H9 (cell line): ENCODE data around the gene EPC1. TPM values are rescaled to one million over a fixed set of nuclear protein-coding genes. Genes with fewer than 3 reads are reported as not detected.

Experiments
- DNase-seq: peaks from one replicate; pipeline ENCODE4 v3.0.0-alpha.2; 2017
- H2AFZ ChIP-seq: one replicate; pipeline ENCODE4 v1.6.1; 2013; ENCODE audit warnings: mild to moderate bottlenecking, low read length, control low read depth, moderate library complexity
- H2AK5ac ChIP-seq: 2 replicates; pipeline ENCODE4 v1.6.1; 2013; ENCODE audit warnings: low read length, control low read depth, mixed read lengths; ENCODE audit not compliant: insufficient read length
- H2BK120ac ChIP-seq: one replicate; pipeline ENCODE4 v1.6.1; 2013; ENCODE audit warnings: low read depth, mild to moderate bottlenecking, low read length, control low read depth, inconsistent platforms; ENCODE audit not compliant: poor library complexity, severe bottlenecking
- H2BK12ac ChIP-seq: 2 replicates; pipeline ENCODE4 v1.6.1; 2013; ENCODE audit warnings: low read length, control low read depth, mixed read lengths, low read depth; ENCODE audit not compliant: insufficient read length
- H2BK15ac ChIP-seq: 2 replicates; pipeline ENCODE4 v1.6.1; 2013; ENCODE audit warnings: low read depth, low read length, control low read depth
- H2BK20ac ChIP-seq: one replicate; pipeline ENCODE4 v1.6.1; 2013; ENCODE audit warnings: low read depth, mild to moderate bottlenecking, low read length, control low read depth, inconsistent platforms; ENCODE audit not compliant: poor library complexity, severe bottlenecking
- H2BK5ac ChIP-seq: 2 replicates; pipeline ENCODE4 v1.6.1; 2013; ENCODE audit warnings: low read length, control low read depth, mixed read lengths; ENCODE audit not compliant: insufficient read length
- H3K14ac ChIP-seq: 2 replicates; pipeline ENCODE4 v1.6.1; 2013; ENCODE audit warnings: low read length, control low read depth; ENCODE audit not compliant: insufficient read depth
- H3K18ac ChIP-seq: 2 replicates; pipeline ENCODE4 v1.6.1; 2013; ENCODE audit warnings: low read depth, mild to moderate bottlenecking, mixed read lengths, low read length, control low read depth; ENCODE audit not compliant: insufficient read length
- H3K23ac ChIP-seq: 2 replicates; pipeline ENCODE4 v1.6.1; 2013; ENCODE audit warnings: low read length, control low read depth, mixed read lengths, low read depth; ENCODE audit not compliant: insufficient read length
- H3K23me2 ChIP-seq: 2 replicates; pipeline ENCODE4 v1.6.1; 2013; ENCODE audit warnings: low read depth, mild to moderate bottlenecking, mixed read lengths, low read length, control low read depth; ENCODE audit not compliant: insufficient read length, poor library complexity, severe bottlenecking
- H3K27ac ChIP-seq: 2 replicates; pipeline ENCODE4 v1.5.1; 2013; ENCODE audit warnings: low read length, control low read depth, mixed read lengths, low read depth; ENCODE audit not compliant: insufficient read length
- H3K27me3 ChIP-seq: 2 replicates; pipeline ENCODE4 v1.6.1; 2013; ENCODE audit warnings: low read length, control low read depth, inconsistent platforms; ENCODE audit not compliant: insufficient read depth
- H3K4ac ChIP-seq: 2 replicates; pipeline ENCODE4 v1.6.1; 2013; ENCODE audit warnings: low read depth, mild to moderate bottlenecking, control low read depth, inconsistent platforms, low read length, moderate library complexity
- H3K4me1 ChIP-seq: 2 replicates; pipeline ENCODE4 v1.6.1; 2013; ENCODE audit warnings: low read length, control low read depth, inconsistent platforms; ENCODE audit not compliant: insufficient read depth
- H3K4me2 ChIP-seq: 2 replicates; pipeline ENCODE4 v1.6.1; 2013; ENCODE audit warnings: low read length, control low read depth, mixed read lengths; ENCODE audit not compliant: insufficient read length, insufficient read depth
- H3K56ac ChIP-seq: 2 replicates; pipeline ENCODE4 v1.6.1; 2013; ENCODE audit warnings: low read depth, mild to moderate bottlenecking, mixed read lengths, low read length, control low read depth; ENCODE audit not compliant: insufficient read length
- H3K79me1 ChIP-seq: 2 replicates; pipeline ENCODE4 v1.6.1; 2013; ENCODE audit warnings: low read depth, mild to moderate bottlenecking, moderate library complexity, low read length, control low read depth, inconsistent platforms; ENCODE audit not compliant: insufficient read depth, poor library complexity, severe bottlenecking
- H3K79me2 ChIP-seq: 2 replicates; pipeline ENCODE4 v1.6.1; 2013; ENCODE audit warnings: low read length, control low read depth, inconsistent platforms; ENCODE audit not compliant: insufficient read depth
- H3K9ac ChIP-seq: 2 replicates; pipeline ENCODE4 v1.6.1; 2013; ENCODE audit warnings: low read length, control low read depth, mixed read lengths; ENCODE audit not compliant: insufficient read length; ENCODE audit errors: extremely low read depth
- H3K9me3 ChIP-seq: one replicate; pipeline ENCODE4 v1.6.1; 2013; ENCODE audit warnings: low read depth, low read length, inconsistent platforms; ENCODE audit not compliant: control insufficient read depth
- H3T11ph ChIP-seq: one replicate; pipeline ENCODE4 v1.6.1; 2013; ENCODE audit warnings: mild to moderate bottlenecking, low read length, control low read depth, inconsistent platforms
- H4K20me1 ChIP-seq: one replicate; pipeline ENCODE4 v1.6.1; 2013; ENCODE audit not compliant: control insufficient read depth, insufficient read length, insufficient read depth
- H4K5ac ChIP-seq: 2 replicates; pipeline ENCODE4 v1.6.1; 2013; ENCODE audit warnings: low read depth, mild to moderate bottlenecking, mixed read lengths, low read length, control low read depth; ENCODE audit not compliant: insufficient read length
- H4K8ac ChIP-seq: replicated peaks from 2 replicates; pipeline ENCODE4 v1.6.1; 2013; ENCODE audit warnings: low read length, control low read depth, mixed read lengths, low read depth; ENCODE audit not compliant: insufficient read length
- H4K91ac ChIP-seq: 2 replicates; pipeline ENCODE4 v1.6.1; 2013; ENCODE audit warnings: low read depth, mild to moderate bottlenecking, moderate library complexity, mixed read lengths, low read length, control low read depth; ENCODE audit not compliant: insufficient read length
- H3K27ac Mint-ChIP-seq, 3 experiments: 2 replicates in 2 of 3; 3 replicates in 1 of 3; pipeline ENCODE4 v1.8.0; 2020 to 2021; ENCODE audit warnings: mixed read lengths in 3 of 3, mild to moderate bottlenecking in 1 of 3, moderate library complexity in 1 of 3
- H3K27me3 Mint-ChIP-seq: 2 replicates; pipeline ENCODE4 v1.8.0; 2021; ENCODE audit warnings: low read depth, mild to moderate bottlenecking, moderate library complexity, mixed read lengths
- H3K36me3 Mint-ChIP-seq, 3 experiments: 2 replicates in 2 of 3; 3 replicates in 1 of 3; pipeline ENCODE4 v1.8.0; 2020 to 2021; ENCODE audit warnings: low read depth in 3 of 3, mixed read lengths in 3 of 3; ENCODE audit not compliant: insufficient read depth in 1 of 3
- H3K4me1 Mint-ChIP-seq, 2 experiments: 2 replicates each; pipeline ENCODE4 v1.8.0; 2020; ENCODE audit warnings: mixed read lengths in 2 of 2
- H3K4me3 Mint-ChIP-seq, 2 experiments: 2 replicates in 1 of 2; 3 replicates in 1 of 2; pipeline ENCODE4 v1.8.0; 2020 to 2021; ENCODE audit warnings: mild to moderate bottlenecking in 2 of 2, mixed read lengths in 2 of 2, moderate library complexity in 1 of 2
- H3K9me3 Mint-ChIP-seq, 2 experiments: 2 replicates in 1 of 2; 3 replicates in 1 of 2; pipeline ENCODE4 v1.8.0; 2020; ENCODE audit warnings: mild to moderate bottlenecking in 2 of 2, mixed read lengths in 2 of 2, moderate library complexity in 1 of 2
- CTCF ChIP-seq: fragments of 200-600 bp; sonication (generic); conservative IDR thresholded peaks from 3 replicates; pipeline ENCODE4 v1.8.0; 2021; ENCODE audit warnings: antibody characterized with exemption, mild to moderate bottlenecking
- WGBS: extraction: QIAGEN DNeasy Blood & Tissue Kit; methylation state at CpG from one replicate; pipeline ENCODE4 v1.1.7; 2013; ENCODE audit warnings: missing lambda C conversion rate, low lambda C conversion rate, mixed read lengths; ENCODE audit not compliant: insufficient read length; ENCODE audit errors: extremely low coverage; 5-methylcytosine and 5-hydroxymethylcytosine counted together
- total RNA-seq: library from RNA; stranded (reverse); gene quantifications from 2 replicates; pipeline ENCODE4 v1.2.1, GENCODE V29; 2021

The EPC1 gene
- total RNA-seq, 1 experiment from 2014 or later: 32.5 TPM

GRCh38 chr10:32253821-32254220 lies 93.1 kb downstream of the EPC1 start:
- no peak overlapping the region for H2BK20ac ChIP-seq
- no peak overlapping the region for H3K23ac ChIP-seq
- no peak overlapping the region for H4K5ac ChIP-seq
- no peak overlapping the region for H3K18ac ChIP-seq
- H2BK12ac ChIP-seq: no peak overlapping the region
- no peak overlapping the region for H3K9ac ChIP-seq
- no peaks in the 10 kb centered on the region for H3K79me2 ChIP-seq
- no peak overlapping the region for H2AK5ac ChIP-seq
- H3K27ac ChIP-seq: no peak overlapping the region
- no peaks in the 10 kb centered on the region; the same call in 1 of the 2 replicates for H3K4me1 ChIP-seq
- Mint-ChIP-seq H3K36me3 (no peaks in the 10 kb centered on the region; a peak in 2 of 7 replicates), H3K27ac (0 out of 7 replicates have a peak overlapping the region, but pooled peaks of 1 of the 3 experiments have one; percentile 22), H3K4me1 (peaks cover 15 to 16% of the 10 kb centered on the region in 2 experiments), H3K9me3 (peaks cover 0 to 3% of the 10 kb centered on the region in 2 experiments; a peak in 1 of 5 replicates), H3K4me3 (no peak overlapping the region), H3K27me3 (no peaks in the 10 kb centered on the region)
- H4K8ac ChIP-seq: no peak overlapping the region
- H2BK15ac ChIP-seq: no peak overlapping the region
- no peak overlapping the region for H3K4ac ChIP-seq
- no peak overlapping the region for H3K56ac ChIP-seq
- TF ChIP-seq CTCF: no peak
- no peaks in the 10 kb centered on the region for H3K9me3 ChIP-seq
- no peak overlapping the region for H4K91ac ChIP-seq
- no peak overlapping the region for H2BK120ac ChIP-seq
- no peaks in the 10 kb centered on the region for H3K79me1 ChIP-seq
- H3K4me2 ChIP-seq: no peak overlapping the region
- H2BK5ac ChIP-seq: no peak overlapping the region
- H3K27me3 ChIP-seq: no peaks in the 10 kb centered on the region
- H2AFZ ChIP-seq: no peak overlapping the region
- WGBS: no CpG with 5 or more reads among the region's 2 CpGs
- H3K23me2 ChIP-seq: no peaks in the 10 kb centered on the region
- no peaks in the 10 kb centered on the region for H4K20me1 ChIP-seq
- no peak overlapping the region for H3T11ph ChIP-seq
- no peak for DNase-seq
- no peak overlapping the region for H3K14ac ChIP-seq
